Measurements from ENCODE around the gene AVPR1B.

The AVPR1B gene

Small RNAs within 50 kb of the gene (small RNA-seq; reads per million reads assigned to genes)
- gene RF00271 = 0 to 0.03 reads per million in 2 experiments
